ENCODE data around the gene RBM14.
A peak's percentile ranks its signal among the peaks of the same experiment; 100 is the strongest.
"Not testable (repeated sequence)": the region's sequence is repeated elsewhere in the genome, so short reads cannot be mapped to it uniquely, and the experiment has no call there.

The RBM14 gene, protein sequence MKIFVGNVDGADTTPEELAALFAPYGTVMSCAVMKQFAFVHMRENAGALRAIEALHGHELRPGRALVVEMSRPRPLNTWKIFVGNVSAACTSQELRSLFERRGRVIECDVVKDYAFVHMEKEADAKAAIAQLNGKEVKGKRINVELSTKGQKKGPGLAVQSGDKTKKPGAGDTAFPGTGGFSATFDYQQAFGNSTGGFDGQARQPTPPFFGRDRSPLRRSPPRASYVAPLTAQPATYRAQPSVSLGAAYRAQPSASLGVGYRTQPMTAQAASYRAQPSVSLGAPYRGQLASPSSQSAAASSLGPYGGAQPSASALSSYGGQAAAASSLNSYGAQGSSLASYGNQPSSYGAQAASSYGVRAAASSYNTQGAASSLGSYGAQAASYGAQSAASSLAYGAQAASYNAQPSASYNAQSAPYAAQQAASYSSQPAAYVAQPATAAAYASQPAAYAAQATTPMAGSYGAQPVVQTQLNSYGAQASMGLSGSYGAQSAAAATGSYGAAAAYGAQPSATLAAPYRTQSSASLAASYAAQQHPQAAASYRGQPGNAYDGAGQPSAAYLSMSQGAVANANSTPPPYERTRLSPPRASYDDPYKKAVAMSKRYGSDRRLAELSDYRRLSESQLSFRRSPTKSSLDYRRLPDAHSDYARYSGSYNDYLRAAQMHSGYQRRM

DNA sequence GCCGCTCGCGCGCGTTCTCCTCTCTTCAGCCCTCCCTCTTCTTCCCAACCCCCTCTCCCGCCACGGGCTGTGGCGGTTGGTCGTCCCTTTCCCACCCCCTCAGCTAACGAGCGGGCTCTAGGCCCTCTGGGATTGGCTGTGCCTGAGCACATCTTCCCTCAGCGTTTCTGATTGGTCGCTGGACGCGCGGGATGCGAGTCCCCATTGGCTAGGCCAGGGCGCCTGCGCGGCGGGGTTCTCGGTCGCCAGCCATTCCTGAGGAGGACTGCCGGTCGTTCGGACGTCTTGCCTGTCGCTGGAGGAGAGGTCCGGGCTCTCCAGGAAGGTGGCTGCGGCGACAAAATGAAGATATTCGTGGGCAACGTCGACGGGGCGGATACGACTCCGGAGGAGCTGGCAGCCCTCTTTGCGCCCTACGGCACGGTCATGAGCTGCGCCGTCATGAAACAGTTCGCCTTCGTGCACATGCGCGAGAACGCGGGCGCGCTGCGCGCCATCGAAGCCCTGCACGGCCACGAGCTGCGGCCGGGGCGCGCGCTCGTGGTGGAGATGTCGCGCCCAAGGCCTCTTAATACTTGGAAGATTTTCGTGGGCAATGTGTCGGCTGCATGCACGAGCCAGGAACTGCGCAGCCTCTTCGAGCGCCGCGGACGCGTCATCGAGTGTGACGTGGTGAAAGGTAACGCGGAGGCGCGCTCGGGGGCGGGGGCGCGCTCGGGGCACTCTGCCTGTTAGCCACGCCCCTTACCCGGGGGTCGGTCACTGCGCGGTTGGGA is at the start of gene RBM14:
Gene RBM14, plus strand, starts transcription at position 252 of the 776 bp plus-strand sequence. Its CDS starts 91 bp downstream, at position 343.
- DNase-seq, result peak; percentile 96

- DNase-seq, result no peak
Observed at GRCh38 chr11:66567787-66568123, 48.7 kb upstream of the RBM14 start.

DNA sequence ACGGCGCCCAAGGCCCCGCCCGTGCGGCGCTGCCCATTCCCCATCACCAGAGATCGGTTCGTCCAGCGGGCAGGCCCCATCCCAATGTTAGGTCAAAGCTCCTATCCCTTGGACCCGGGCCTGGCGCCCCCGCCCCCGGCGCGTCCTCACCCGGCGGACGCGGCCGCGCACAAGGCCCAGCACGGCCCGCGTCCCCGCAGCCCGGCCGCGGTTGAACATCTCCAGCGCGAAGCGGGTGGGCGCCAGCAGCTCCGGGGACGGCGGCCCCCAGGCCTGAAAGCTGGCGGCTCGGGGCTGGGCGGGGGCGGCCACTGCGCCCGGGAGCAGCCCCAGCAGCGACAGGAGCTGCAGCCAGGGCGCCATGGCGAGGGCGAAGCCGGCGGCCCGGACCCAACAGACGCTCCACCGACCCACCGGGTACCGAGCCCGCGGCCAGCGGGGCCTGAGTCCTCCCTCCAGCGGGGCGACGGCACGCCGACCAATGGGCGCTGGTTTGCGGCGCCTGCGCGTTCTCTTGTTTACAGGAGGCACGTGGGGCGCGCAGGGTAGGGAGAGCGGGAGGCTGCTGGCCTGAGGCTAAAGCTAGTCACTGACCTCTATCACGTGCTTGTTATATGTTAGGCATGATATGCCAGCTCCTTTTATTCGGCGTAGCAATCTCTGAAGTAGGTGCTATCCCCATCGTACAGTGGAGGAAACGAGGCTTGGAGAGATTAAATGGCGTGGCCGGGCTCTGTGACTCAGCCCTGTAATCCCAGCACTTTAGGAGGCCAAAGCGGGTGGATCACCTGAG is 48.1 kb upstream of the RBM14 start, which contains the start of gene CTSF:
Gene CTSF, minus strand, starts transcription at position 483 of the 793 bp plus-strand sequence. Its CDS starts 120 bp downstream, at position 363.
- peak; percentile 8 for DNase-seq

- DNase-seq, result no peak
Observed at GRCh38 chr11:66569076-66569475, 47.4 kb upstream of the RBM14 start.

- DNase-seq, result no peak
Observed at GRCh38 chr11:66570079-66570849, 46.2 kb upstream of the RBM14 start.

GRCh38 chr11:66570850-66571180 is 45.6 kb upstream of the RBM14 start:
- DNase-seq, result no peak

- DNase-seq, result peak; percentile 19
Observed at GRCh38 chr11:66579017-66579606, 37.3 kb upstream of the RBM14 start.

DNA sequence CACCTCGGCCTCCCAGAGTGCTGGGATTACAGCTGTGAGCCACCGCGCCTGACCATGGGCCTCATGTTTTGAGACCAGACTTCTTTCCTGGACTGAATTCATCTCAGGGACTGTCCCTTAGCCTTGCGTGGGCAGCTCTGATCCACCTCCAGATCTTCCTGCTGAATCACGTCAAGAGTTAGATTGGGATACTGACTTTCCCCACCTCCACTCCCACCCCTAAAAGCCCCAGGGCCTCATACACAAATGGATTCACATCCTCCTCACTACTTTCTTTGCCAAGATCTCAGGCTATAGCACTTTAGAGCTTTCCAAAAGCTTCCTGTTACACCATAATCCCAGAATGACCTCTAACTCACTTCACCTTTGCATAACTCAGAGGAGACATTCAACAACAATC is 35.6 kb upstream of the RBM14 start:
- no peak for DNase-seq

GRCh38 chr11:66581261-66581660 is 35.2 kb upstream of the RBM14 start:
- DNase-seq, result no peak

GRCh38 chr11:66582565-66583147 is 33.8 kb upstream of the RBM14 start:
- not testable (repeated sequence) for DNase-seq

DNA sequence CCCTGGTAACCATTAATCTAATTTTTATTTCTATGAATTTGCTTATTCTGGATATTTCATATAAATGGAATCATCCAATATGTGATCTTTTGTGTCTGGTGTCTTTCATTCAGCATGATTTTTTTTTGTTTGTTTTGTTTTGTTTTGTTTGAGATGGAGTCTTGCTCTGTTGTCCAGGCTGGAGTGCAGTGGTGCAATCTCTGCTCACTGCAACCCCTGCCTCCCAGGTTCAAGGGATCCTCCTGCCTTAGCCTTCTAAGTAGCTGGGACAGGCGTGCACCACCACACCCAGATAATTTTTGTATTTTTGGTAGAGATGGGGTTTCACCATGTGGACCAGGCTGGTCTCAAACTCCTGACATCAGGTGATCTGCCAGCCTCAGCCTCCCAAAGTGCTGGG is 31.0 kb upstream of the RBM14 start:
- not testable (repeated sequence) for DNase-seq

DNA sequence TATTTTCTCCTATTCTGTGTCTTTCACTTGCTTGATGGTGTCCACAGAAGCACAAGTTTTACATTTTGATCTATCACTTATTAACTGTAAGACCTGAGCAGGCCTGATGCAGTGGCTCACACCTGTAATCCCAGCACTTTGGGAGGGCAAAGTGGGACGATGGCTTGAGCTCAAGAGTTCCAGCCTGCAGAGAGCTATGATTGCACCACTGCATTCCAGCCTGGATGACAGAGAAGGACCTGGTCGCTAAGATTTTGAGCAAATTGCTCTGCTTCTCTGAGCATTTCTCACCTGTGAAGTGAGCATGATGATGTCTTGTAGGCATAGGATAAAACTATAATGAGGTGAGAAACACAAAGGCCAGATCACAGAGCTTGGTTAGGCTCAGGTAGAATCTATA is 30.3 kb upstream of the RBM14 start:
- DNase-seq, result no peak

DNA sequence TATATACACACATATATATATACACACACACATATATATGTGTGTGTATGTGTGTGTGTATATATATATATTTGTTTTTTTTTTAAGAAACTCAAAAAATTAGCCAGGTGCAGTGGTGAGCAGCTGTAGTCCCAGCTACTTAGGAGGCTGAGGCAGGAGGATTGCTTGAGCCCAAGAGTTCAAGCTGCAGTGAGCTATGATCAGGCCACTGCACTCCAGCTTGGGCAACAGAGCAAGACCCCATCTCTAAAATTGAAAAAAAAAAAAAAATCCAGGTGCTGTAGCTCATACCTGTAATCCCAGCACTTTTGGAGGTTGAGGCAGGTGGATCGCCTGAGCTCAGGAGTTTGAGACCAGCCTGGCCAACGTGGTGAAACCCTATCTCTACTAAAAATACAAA is 27.1 kb upstream of the RBM14 start:
- not testable (repeated sequence) for DNase-seq

- DNase-seq, result no peak
Observed at GRCh38 chr11:66589996-66590675, 26.3 kb upstream of the RBM14 start.

DNA sequence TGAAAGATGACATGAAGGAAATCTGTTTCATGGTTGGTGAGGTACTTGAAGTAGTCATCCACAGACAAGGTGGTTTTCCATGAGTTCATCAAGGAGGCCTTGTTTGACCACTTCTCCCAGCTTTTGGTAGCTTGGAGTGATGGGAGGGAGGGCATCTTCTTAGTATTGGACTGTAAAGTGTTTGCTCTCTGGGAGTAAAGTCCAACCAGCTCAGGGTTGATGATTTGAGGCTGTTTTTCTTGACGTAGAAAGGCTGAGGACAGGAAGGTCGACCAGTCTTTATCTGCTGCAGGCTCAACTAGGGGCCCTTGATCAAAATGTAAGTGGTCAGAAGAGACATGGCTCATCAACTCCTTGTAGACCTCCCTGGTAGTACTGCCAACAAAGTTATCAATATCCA is 25.3 kb upstream of the RBM14 start:
- no peak for DNase-seq

DNA sequence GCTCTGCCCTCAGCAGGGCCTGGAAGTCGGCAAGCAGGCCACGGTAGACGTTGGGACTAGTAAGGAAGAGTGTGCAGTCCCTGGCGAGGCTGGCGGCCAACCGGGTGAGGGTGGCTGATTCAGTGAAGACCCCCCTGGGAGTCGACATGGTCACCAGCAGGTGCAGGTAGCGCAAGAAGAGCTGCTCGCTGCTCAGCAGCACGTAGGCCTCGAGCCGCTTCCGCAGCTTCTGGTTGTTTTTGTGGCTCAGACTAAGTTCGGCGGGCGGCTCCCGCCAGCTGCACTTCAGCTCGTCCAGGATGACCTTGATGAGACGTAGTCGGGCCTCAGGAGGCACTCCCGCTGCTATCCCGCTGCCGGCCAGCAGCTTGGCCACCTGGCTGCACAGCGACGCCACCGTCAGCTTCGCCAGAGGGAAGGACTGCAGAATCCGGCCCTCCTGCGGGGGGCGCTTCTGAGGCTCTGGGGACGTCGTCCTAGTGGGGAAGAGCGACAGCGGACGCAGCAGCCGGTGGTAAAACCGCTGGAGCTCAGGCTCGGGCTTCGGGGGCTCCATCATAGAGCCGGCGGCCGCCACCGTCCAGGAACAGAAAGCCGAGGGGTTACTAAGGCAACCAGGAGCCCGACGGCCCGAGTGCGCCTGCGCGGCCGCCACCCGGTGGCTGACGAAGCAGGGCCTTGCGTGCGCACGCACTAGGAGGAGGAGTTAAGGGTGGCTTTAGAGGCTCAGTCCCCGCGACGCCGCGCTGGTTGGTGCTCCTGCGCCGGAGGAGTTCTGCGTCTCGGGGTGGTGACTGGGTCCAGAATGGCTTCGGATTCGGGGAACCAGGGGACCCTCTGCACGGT is 23.8 kb upstream of the RBM14 start, which contains the start of the genes CCDC87 and CCS:
Gene CCDC87, minus strand, starts transcription at position 607 of the 846 bp plus-strand sequence. Its CDS starts 48 bp downstream, at position 559.
Gene CCS, plus strand, starts transcription at position 729 of the 846 bp plus-strand sequence. Its CDS starts 77 bp downstream, at position 806.
- peak; percentile 82 for DNase-seq

- DNase-seq, result no peak
Observed at GRCh38 chr11:66593303-66593635, 23.2 kb upstream of the RBM14 start.

DNA sequence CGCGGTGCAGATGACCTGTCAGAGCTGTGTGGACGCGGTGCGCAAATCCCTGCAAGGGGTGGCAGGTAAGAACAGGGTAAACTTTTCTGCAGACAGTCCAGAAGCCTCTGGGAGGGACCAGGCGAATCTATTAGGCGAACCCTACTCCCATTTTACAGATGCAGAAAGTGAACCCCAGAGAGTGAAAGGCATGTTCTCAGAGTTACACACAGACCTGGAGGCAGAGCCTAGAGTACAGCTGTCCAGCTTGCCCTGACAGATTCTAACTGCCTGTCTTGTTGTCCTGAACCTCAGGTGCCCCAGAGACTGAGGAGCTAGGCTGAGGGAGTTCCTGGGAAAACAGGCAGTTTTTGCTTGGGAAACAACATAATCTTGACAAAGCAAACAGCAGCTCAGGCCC is 22.8 kb upstream of the RBM14 start:
- no peak for DNase-seq

DNA sequence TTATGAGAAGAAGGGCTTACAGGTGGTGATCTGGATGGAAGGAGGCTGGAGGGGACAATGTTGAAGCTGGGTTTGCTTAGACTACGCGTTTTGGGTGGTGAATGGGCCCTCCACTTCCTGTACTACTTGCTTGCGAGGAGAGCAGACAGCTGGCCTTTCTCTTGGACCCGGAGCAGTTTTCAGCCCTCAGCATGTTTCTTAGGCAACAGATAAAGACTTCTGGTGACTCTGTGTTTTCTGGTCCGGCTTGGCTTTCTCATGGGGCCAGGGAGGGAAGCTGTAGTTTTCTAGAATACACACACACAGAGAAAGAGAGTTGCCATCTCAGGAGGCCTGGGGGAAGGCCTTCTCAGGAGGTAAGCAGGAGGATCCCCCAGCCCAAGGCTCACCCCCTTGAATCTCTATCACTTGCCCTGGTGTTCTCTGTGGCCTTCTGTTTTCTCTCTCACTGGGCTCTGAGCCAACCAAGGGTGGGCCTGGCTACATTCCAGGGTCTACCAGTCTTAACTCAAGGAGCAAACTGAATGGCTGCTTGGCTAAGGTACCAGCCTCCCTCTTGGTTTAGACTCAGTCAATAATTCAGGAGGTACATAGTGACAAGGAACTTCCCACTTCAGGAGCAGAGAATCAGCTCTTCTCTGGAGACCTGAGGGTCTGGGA is 21.1 kb upstream of the RBM14 start:
- no peak for DNase-seq
